HEK293 (cell line): ENCODE results near the gene DYNLT3.

Source experiments
- GLI2 ChIP-seq: fragments of 450-650 bp; formaldehyde crosslinking; IDR thresholded peaks from 2 replicates; pipeline ENCODE4; 2017; ENCODE audit warnings: missing biosample characterization, missing genetic modification characterization, low read depth, borderline replicate concordance
- KLF17 ChIP-seq: fragments of 450-650 bp; formaldehyde crosslinking; IDR thresholded peaks from 2 replicates; pipeline ENCODE4 v1.5.1; 2016; ENCODE audit warnings: missing biosample characterization, missing genetic modification characterization
- OSR2 ChIP-seq: fragments of 450-650 bp; formaldehyde crosslinking; IDR thresholded peaks from 2 replicates; pipeline ENCODE4 v1.5.1; 2016; ENCODE audit warnings: missing biosample characterization, missing genetic modification characterization
- PRDM1 ChIP-seq: fragments of 450-650 bp; formaldehyde crosslinking; IDR thresholded peaks from 2 replicates; pipeline ENCODE4; 2016; ENCODE audit warnings: missing biosample characterization, missing genetic modification characterization
- PRDM10 ChIP-seq: fragments of 450-650 bp; formaldehyde crosslinking; IDR thresholded peaks from 2 replicates; pipeline ENCODE4 v1.5.1; 2016; ENCODE audit warnings: missing biosample characterization, missing genetic modification characterization
- PRDM2 ChIP-seq: fragments of 450-650 bp; formaldehyde crosslinking; IDR thresholded peaks from 2 replicates; pipeline ENCODE4 v1.5.1; 2016; ENCODE audit warnings: missing biosample characterization, missing genetic modification characterization, borderline replicate concordance
- REPIN1 ChIP-seq: fragments of 450-650 bp; formaldehyde crosslinking; IDR thresholded peaks from 2 replicates; pipeline ENCODE4 v1.5.1; 2017; ENCODE audit warnings: missing biosample characterization, missing genetic modification characterization, low read depth
- REST ChIP-seq: fragments of 450-650 bp; formaldehyde crosslinking; IDR thresholded peaks from 2 replicates; pipeline ENCODE4 v1.5.1; 2016; ENCODE audit warnings: missing biosample characterization, missing genetic modification characterization
- SP2 ChIP-seq: fragments of 450-650 bp; formaldehyde crosslinking; IDR thresholded peaks from 2 replicates; pipeline ENCODE4 v1.5.1; 2016; ENCODE audit warnings: missing biosample characterization, missing genetic modification characterization
- WT1 ChIP-seq: fragments of 450-650 bp; formaldehyde crosslinking; IDR thresholded peaks from 2 replicates; pipeline ENCODE4 v1.5.1; 2016; ENCODE audit warnings: missing biosample characterization, missing genetic modification characterization
- ZBTB1 ChIP-seq: fragments of 450-650 bp; formaldehyde crosslinking; IDR thresholded peaks from 2 replicates; pipeline ENCODE4 v1.5.1; 2016; ENCODE audit warnings: missing biosample characterization, missing genetic modification characterization
- ZBTB21 ChIP-seq: fragments of 450-650 bp; formaldehyde crosslinking; IDR thresholded peaks from 2 replicates; pipeline ENCODE4 v1.5.1; 2017; ENCODE audit warnings: missing biosample characterization, missing genetic modification characterization
- ZBTB8A ChIP-seq: fragments of 450-650 bp; formaldehyde crosslinking; IDR thresholded peaks from 2 replicates; pipeline ENCODE4 v1.5.1; 2016; ENCODE audit warnings: missing biosample characterization, missing genetic modification characterization
- ZFP37 ChIP-seq: fragments of 450-650 bp; formaldehyde crosslinking; IDR thresholded peaks from 2 replicates; pipeline ENCODE4 v1.5.1; 2016; ENCODE audit warnings: missing biosample characterization, missing genetic modification characterization
- ZNF140 ChIP-seq: fragments of 450-650 bp; formaldehyde crosslinking; IDR thresholded peaks from 2 replicates; pipeline ENCODE4 v1.5.1; 2016; ENCODE audit warnings: missing biosample characterization, missing genetic modification characterization
- ZNF16 ChIP-seq: fragments of 450-650 bp; formaldehyde crosslinking; IDR thresholded peaks from 2 replicates; pipeline ENCODE4 v1.5.1; 2016; ENCODE audit warnings: low read depth, missing biosample characterization, missing genetic modification characterization
- ZNF2 ChIP-seq: fragments of 450-650 bp; formaldehyde crosslinking; IDR thresholded peaks from 2 replicates; pipeline ENCODE4 v1.5.1; 2016; ENCODE audit warnings: missing biosample characterization, missing genetic modification characterization
- ZNF394 ChIP-seq: fragments of 450-650 bp; formaldehyde crosslinking; IDR thresholded peaks from 2 replicates; pipeline ENCODE4 v1.5.1; 2016; ENCODE audit warnings: missing biosample characterization, missing genetic modification characterization, mild to moderate bottlenecking, moderate library complexity, borderline replicate concordance
- ZNF473 ChIP-seq: fragments of 450-650 bp; formaldehyde crosslinking; IDR thresholded peaks from 2 replicates; pipeline ENCODE4 v1.5.1; 2017; ENCODE audit warnings: missing biosample characterization, missing genetic modification characterization
- ZNF521 ChIP-seq: fragments of 450-650 bp; formaldehyde crosslinking; IDR thresholded peaks from 2 replicates; pipeline ENCODE4 v1.5.1; 2017; ENCODE audit warnings: missing biosample characterization, mild to moderate bottlenecking, missing genetic modification characterization
- ZSCAN18 ChIP-seq: fragments of 450-650 bp; formaldehyde crosslinking; IDR thresholded peaks from 2 replicates; pipeline ENCODE4 v1.5.1; 2016; ENCODE audit warnings: missing biosample characterization, missing genetic modification characterization
- ZXDB ChIP-seq: fragments of 450-650 bp; formaldehyde crosslinking; IDR thresholded peaks from 2 replicates; pipeline ENCODE4 v1.5.1; 2016; ENCODE audit warnings: missing biosample characterization, missing genetic modification characterization

The DYNLT3 gene

GRCh38 chrX:37846934-37847732 lies at the start of gene DYNLT3 (continued):
- TF ChIP-seq PRDM1 (tag by site-specific recombination), result no peak; the same call in 1 of the 2 replicates
- peak; percentile 89 for TF ChIP-seq PRDM10 (tag by site-specific recombination)
- TF ChIP-seq ZNF2 (tag by site-specific recombination), result 0 out of 2 replicates have a peak, but pooled peaks have one; percentile 40
- peak; percentile 21; the same call in 1 of the 2 replicates for TF ChIP-seq ZNF394 (tag by site-specific recombination)
- no peak for TF ChIP-seq REST (tag by site-specific recombination)
- peak; percentile 97 for TF ChIP-seq ZBTB8A (tag by site-specific recombination)
- TF ChIP-seq GLI2 (tag by site-specific recombination), result no peak
- TF ChIP-seq ZXDB (tag by site-specific recombination), result peak; percentile 42
- TF ChIP-seq ZNF140 (tag by site-specific recombination), result no peak
- TF ChIP-seq ZBTB1 (tag by site-specific recombination), result 0 out of 2 replicates have a peak, but pooled peaks have one; percentile 57
- no peak for TF ChIP-seq PRDM2
- no peak for TF ChIP-seq KLF17 (tag by site-specific recombination)
- TF ChIP-seq ZSCAN18 (tag by site-specific recombination), result no peak
- peak; percentile 88 for TF ChIP-seq ZBTB21 (tag by site-specific recombination)
- TF ChIP-seq REPIN1 (tag by site-specific recombination), result 0 out of 2 replicates have a peak, but pooled peaks have one; percentile 34
- TF ChIP-seq SP2, result peak; percentile 89
- peak; percentile 18; the same call in 1 of the 2 replicates for TF ChIP-seq OSR2 (tag by site-specific recombination)
- no peak for TF ChIP-seq WT1 (tag by site-specific recombination)
- TF ChIP-seq ZNF16 (tag by site-specific recombination), result no peak
- TF ChIP-seq ZNF521 (tag by site-specific recombination), result no peak
- TF ChIP-seq ZFP37 (tag by site-specific recombination), result no peak
- no peak for TF ChIP-seq ZNF473 (tag by site-specific recombination)
